HUES64 (cell line): ENCODE data around the gene SGCD.

Source experiments
- H3K27ac ChIP-seq: 2 replicates; pipeline ENCODE4 v1.7.0; 2013; ENCODE audit warnings: low read depth, low read length, inconsistent platforms
- H3K27me3 ChIP-seq: 2 replicates; pipeline ENCODE4 v1.6.1; 2013; ENCODE audit warnings: mild to moderate bottlenecking, low read length; ENCODE audit not compliant: insufficient read depth
- H3K36me3 ChIP-seq: 2 replicates; pipeline ENCODE4 v1.6.1; 2013; ENCODE audit warnings: mild to moderate bottlenecking, low read length; ENCODE audit not compliant: insufficient read depth
- H3K4me1 ChIP-seq: 2 replicates; pipeline ENCODE4 v1.6.1; 2013; ENCODE audit warnings: mild to moderate bottlenecking, low read length, moderate library complexity; ENCODE audit not compliant: insufficient read depth
- H3K4me3 ChIP-seq: 2 replicates; pipeline ENCODE4 v1.5.1; 2013; ENCODE audit warnings: mild to moderate bottlenecking, low read length, moderate library complexity
- H3K9ac ChIP-seq: 2 replicates; pipeline ENCODE4 v1.6.1; 2013; ENCODE audit warnings: mild to moderate bottlenecking, low read depth, low read length
- H3K9me3 ChIP-seq: 2 replicates; pipeline ENCODE4 v1.6.1; 2013; ENCODE audit warnings: low read depth, low read length; ENCODE audit not compliant: insufficient read depth
- WGBS: fragments of 150-250, 120-280 bp; methylation state at CpG from one replicate; pipeline ENCODE4 v1.1.7; 2013; ENCODE audit warnings: missing lambda C conversion rate; 5-methylcytosine and 5-hydroxymethylcytosine counted together

SGCD gene

DNA sequence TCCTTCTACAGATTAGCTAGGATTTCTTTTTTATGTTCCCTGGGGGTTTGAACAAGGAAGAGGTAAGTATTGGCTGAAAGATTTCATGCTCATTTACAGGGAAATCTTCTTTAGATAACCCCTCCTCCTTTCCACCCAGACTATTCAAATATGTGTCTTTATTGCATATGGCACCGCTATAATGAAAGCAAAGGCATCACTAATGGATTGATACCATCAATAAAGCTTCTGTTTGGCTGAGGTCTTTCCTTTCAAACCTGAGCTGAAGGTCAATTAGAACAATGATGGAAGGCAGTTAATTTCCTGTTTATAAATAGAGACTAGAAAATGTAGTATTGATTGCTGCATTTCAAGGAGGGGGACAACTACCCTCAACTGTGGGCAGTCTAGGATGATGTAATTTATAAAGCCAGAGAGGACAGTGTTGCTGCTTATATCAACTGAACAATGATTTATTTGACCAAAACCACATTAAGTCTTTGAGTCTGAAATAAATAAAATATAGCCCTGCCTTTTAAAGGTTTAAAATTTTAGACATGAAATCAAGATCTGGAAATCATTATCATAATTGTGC is 132.9 kb downstream of the SGCD start:
- no peak overlapping the region for H3K4me3 ChIP-seq
- peaks cover 7% of the 10 kb centered on the region; the same call in 1 of the 2 replicates for H3K4me1 ChIP-seq
- no peaks in the 10 kb centered on the region for H3K9me3 ChIP-seq
- H3K27me3 ChIP-seq = no peaks in the 10 kb centered on the region
- H3K27ac ChIP-seq = no peak overlapping the region
- H3K36me3 ChIP-seq = no peaks in the 10 kb centered on the region
- H3K9ac ChIP-seq = no peak overlapping the region
- WGBS = 94% methylated on average over 1 of the region's 1 CpG

DNA sequence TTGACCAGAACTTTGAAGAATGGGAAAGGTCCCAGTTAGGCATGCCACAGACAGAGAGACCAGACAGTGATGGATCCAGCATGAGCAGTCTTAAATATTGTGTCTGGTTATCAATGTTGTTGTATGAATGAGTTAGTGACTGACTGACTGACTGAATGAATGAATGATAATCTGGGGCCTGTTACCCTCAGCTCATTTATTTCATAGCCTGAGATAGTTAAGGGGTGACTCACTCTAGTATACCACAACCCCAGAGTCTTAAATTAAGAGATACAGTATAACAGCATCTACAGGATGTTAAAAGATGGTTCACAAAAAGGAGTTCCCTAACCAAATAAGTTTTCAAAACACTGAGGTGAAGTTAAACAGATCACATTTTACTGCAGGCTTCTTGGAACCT is 133.5 kb downstream of the SGCD start:
- H3K27ac ChIP-seq = no peak overlapping the region
- H3K9me3 ChIP-seq = no peaks in the 10 kb centered on the region
- no peaks in the 10 kb centered on the region for H3K27me3 ChIP-seq
- H3K9ac ChIP-seq = no peak overlapping the region
- no peak overlapping the region for H3K4me3 ChIP-seq
- H3K36me3 ChIP-seq = no peaks in the 10 kb centered on the region
- peaks cover 7% of the 10 kb centered on the region; the same call in 1 of the 2 replicates for H3K4me1 ChIP-seq

GRCh38 chr5:156466871-156467270 is 139.9 kb downstream of the SGCD start:
- H3K27ac ChIP-seq = no peak overlapping the region
- no peaks in the 10 kb centered on the region for H3K9me3 ChIP-seq
- no peaks in the 10 kb centered on the region for H3K36me3 ChIP-seq
- 99% methylated on average over 2 of the region's 3 CpGs for WGBS
- H3K4me3 ChIP-seq = no peak overlapping the region
- H3K27me3 ChIP-seq = no peaks in the 10 kb centered on the region
- no peak overlapping the region for H3K9ac ChIP-seq
- H3K4me1 ChIP-seq = no peaks in the 10 kb centered on the region

DNA sequence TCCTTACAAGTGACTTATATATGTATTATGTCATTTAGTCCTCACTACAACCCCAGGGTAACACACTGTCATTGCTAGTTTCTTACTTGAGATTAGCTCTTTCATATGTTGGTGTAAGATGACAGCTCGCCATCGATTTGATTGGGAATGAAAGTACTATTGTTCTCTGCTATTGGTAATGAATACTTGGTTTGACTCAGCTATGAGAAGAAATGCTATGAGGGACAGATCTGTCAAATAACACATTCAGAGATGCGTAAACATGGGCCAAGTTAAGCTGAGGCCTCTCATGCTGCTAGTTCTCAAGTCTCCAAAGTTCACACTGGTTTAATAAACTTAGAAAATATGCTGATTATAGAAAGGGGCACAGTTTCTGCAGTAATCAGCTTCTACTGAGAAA is 142.7 kb downstream of the SGCD start:
- 88% methylated on average over 3 of the region's 3 CpGs for WGBS
- Histone ChIP-seq H3K9ac (no peak overlapping the region), H3K9me3 (no peaks in the 10 kb centered on the region), H3K36me3 (no peaks in the 10 kb centered on the region), H3K4me1 (no peaks in the 10 kb centered on the region), H3K4me3 (no peak overlapping the region), H3K27me3 (no peaks in the 10 kb centered on the region), H3K27ac (no peak overlapping the region)

- Histone ChIP-seq H3K4me3 (no peak overlapping the region), H3K27ac (no peak overlapping the region), H3K9me3 (no peaks in the 10 kb centered on the region), H3K9ac (no peak overlapping the region), H3K27me3 (no peaks in the 10 kb centered on the region), H3K36me3 (no peaks in the 10 kb centered on the region), H3K4me1 (peaks cover 8% of the 10 kb centered on the region; the same call in 1 of the 2 replicates)
- 100% methylated on average over 3 of the region's 3 CpGs for WGBS
Measured at GRCh38 chr5:156471893-156472292, 144.9 kb downstream of the SGCD start.

DNA sequence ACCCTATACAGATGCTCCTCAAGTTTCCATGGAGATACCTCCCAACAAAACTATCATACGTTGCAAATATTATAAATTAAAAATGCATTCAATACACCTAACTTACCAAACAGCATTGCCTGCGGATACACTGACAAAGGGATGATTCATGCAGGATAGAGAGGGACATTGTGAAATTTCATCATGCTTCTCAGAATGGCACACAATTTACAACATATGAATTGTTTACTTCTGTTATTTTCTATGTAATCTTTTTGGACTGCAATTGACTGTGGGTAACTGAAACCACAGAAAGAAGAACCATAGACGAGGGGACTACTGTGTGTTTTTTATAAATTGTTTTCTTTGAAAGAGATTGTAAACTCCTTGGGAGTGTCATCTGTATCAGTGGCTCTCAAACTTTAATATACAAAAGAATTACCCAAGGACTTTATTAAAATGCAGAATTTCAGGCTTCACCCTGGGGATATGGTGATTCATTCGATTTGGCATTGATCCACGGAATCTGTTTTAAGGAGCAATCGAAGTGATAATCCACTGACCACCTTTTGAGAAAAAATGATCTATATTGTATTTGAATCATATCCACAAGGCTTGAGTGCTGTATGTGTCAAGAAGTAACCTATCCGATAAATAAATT is 146.4 kb downstream of the SGCD start:
- H3K36me3 ChIP-seq = no peaks in the 10 kb centered on the region
- 96% methylated on average over 5 of the region's 7 CpGs for whole genome bisulfite sequencing
- H3K4me1 ChIP-seq = peaks cover 8% of the 10 kb centered on the region; the same call in 1 of the 2 replicates
- no peak overlapping the region for H3K27ac ChIP-seq
- no peaks in the 10 kb centered on the region for H3K27me3 ChIP-seq
- no peak overlapping the region for H3K9ac ChIP-seq
- H3K4me3 ChIP-seq = no peak overlapping the region
- no peaks in the 10 kb centered on the region for H3K9me3 ChIP-seq

- H3K9me3 ChIP-seq = no peaks in the 10 kb centered on the region
- H3K9ac ChIP-seq = no peak overlapping the region
- H3K4me1 ChIP-seq = peaks cover 8% of the 10 kb centered on the region; the same call in 1 of the 2 replicates
- no peaks in the 10 kb centered on the region for H3K27me3 ChIP-seq
- no peak overlapping the region for H3K4me3 ChIP-seq
- WGBS = 89% methylated on average over 5 of the region's 5 CpGs
- H3K27ac ChIP-seq = no peak overlapping the region
- H3K36me3 ChIP-seq = no peaks in the 10 kb centered on the region
Measured at GRCh38 chr5:156474251-156474650, 147.3 kb downstream of the SGCD start.

DNA sequence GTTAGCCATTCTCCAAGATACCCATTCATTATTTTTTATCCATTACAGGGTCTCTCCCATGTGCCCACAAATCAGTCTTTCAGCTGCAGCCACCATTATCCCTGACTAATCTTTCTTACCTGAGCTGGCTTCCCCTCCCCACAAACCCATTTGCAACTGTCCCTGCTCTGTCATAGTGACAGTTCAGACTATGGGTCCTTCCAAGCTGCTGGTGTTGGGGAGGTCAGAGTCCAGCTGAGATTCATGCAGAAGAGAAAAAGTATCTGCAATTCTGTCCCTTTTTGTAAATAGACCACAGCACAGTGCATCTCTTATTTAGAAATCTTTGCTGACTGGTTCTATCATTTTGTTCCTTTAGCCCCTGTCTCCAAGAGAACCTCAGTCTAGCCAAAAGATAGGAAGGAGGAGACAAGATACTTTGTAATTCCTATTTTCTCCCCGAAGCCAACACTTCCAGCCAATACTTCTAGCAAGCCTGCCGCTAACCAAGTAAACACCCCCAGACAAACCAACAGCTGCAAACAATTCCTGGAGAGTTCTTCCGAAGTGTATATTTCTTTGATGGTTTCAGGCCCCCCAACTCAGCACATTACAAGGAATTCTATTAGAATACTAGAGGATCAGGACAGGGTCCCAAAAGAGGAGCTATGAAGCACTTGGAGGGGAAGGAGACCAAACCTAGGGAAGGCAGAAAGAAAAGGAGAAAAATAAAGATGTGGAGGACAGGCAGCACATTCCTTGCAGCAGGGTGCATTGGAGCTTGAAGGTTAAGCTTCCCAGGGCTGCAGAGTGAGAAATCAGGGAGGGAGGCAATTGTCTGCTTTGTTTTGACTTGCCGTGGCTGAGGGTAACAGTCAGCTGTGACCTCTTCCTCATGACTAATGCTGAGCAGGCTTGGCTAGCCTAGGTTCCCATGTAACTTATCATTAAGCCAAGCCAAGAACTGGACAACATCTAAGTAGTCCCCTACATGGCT is 148.5 kb downstream of the SGCD start:
- Histone ChIP-seq H3K4me1 (peaks cover 8% of the 10 kb centered on the region; the same call in 1 of the 2 replicates), H3K9ac (no peak overlapping the region), H3K27me3 (no peaks in the 10 kb centered on the region), H3K36me3 (no peaks in the 10 kb centered on the region), H3K4me3 (no peak overlapping the region), H3K9me3 (no peaks in the 10 kb centered on the region), H3K27ac (no peak overlapping the region)
- 57% methylated on average over 4 of the region's 4 CpGs for WGBS

- H3K9me3 ChIP-seq = no peaks in the 10 kb centered on the region
- peaks cover 8% of the 10 kb centered on the region; the same call in 1 of the 2 replicates for H3K4me1 ChIP-seq
- H3K27me3 ChIP-seq = no peaks in the 10 kb centered on the region
- WGBS = 95% methylated on average over 3 of the region's 3 CpGs
- no peak overlapping the region for H3K4me3 ChIP-seq
- no peak overlapping the region for H3K27ac ChIP-seq
- no peaks in the 10 kb centered on the region for H3K36me3 ChIP-seq
- H3K9ac ChIP-seq = no peak overlapping the region
Measured at GRCh38 chr5:156476158-156476551, 149.2 kb downstream of the SGCD start.

GRCh38 chr5:156476678-156477077 is 149.7 kb downstream of the SGCD start:
- H3K4me3 ChIP-seq = no peak overlapping the region
- no peaks in the 10 kb centered on the region for H3K9me3 ChIP-seq
- H3K27ac ChIP-seq = no peak overlapping the region
- WGBS = 100% methylated on average over 2 of the region's 2 CpGs
- no peaks in the 10 kb centered on the region for H3K27me3 ChIP-seq
- H3K4me1 ChIP-seq = peaks cover 8% of the 10 kb centered on the region; the same call in 1 of the 2 replicates
- H3K9ac ChIP-seq = no peak overlapping the region
- no peaks in the 10 kb centered on the region for H3K36me3 ChIP-seq

GRCh38 chr5:156477196-156477595 is 150.2 kb downstream of the SGCD start:
- no peak overlapping the region for H3K9ac ChIP-seq
- no peak overlapping the region for H3K27ac ChIP-seq

More at GRCh38 chr5:156477196-156477595, 150.2 kb downstream of the SGCD start:
- peaks cover 8% of the 10 kb centered on the region; the same call in 1 of the 2 replicates for H3K4me1 ChIP-seq
- 94% methylated on average over 1 of the region's 1 CpG for WGBS
- no peak overlapping the region for H3K4me3 ChIP-seq
- H3K27me3 ChIP-seq = no peaks in the 10 kb centered on the region
- H3K36me3 ChIP-seq = no peaks in the 10 kb centered on the region
- H3K9me3 ChIP-seq = no peaks in the 10 kb centered on the region
